Measurements from ENCODE around the gene ADAMTS14.

Gene ADAMTS14

DNA sequence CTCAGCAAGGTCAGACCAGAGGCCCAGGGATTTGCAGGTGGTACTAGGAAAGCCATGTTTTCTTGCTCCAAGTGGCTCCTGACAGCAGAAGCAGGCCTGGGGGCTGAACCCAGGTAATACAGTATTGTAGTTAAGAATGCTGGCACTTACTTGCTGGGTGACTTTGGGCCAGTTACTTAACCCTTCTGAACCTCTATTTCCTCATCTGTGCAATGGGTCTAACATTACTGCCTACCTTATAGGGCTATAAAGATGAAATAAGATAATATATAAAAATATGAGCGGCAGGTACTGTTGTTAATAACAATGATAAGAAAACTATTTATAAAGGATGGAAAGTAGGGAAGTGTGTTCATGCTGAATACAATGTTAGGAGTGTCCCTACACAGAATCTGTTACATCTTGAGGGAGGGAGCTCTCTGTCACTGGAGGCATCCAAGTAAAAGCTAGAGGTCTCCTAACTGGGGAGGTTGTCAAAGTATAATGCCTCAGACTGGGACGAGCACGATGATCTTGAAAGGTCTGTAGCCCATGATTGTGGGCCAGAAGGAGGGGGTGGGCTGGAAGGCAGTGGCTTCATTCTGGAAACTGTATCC, 26.9 kb downstream of the ADAMTS14 start:
- DNase-seq (ENCODE audit: insufficient read length, low spot score) (no peak), FAIRE-seq (no peak)
- TF ChIP-seq POLR2AphosphoS5 (IDR thresholded peaks at IDR 0.05; ENCODE audit: low read depth, low read length): no peak
- TF ChIP-seq POLR2A (IDR thresholded peaks at IDR 0.05; ENCODE audit: low read depth, low read length): no peak

GRCh38 chr10:70699659-70700174, 27.4 kb downstream of the ADAMTS14 start:
- FAIRE-seq: no peak
- no peak for TF ChIP-seq PAX5 (IDR thresholded peaks at IDR 0.05; ENCODE audit: insufficient read depth, low read length, severe bottlenecking)
- no peak for TF ChIP-seq TAF1 (IDR thresholded peaks at IDR 0.05; ENCODE audit: low read depth, low read length)
- TF ChIP-seq SPI1 (IDR thresholded peaks at IDR 0.05; ENCODE audit: low read depth, low read length): no peak
- TF ChIP-seq POLR2A (IDR thresholded peaks at IDR 0.05; ENCODE audit: low read depth, low read length): no peak
- no peak for TF ChIP-seq POU2F2 (IDR thresholded peaks at IDR 0.05; ENCODE audit: low read depth, low read length)
- TF ChIP-seq POLR2AphosphoS5 (IDR thresholded peaks at IDR 0.05; ENCODE audit: low read depth, low read length): no peak
- DNase-seq (ENCODE audit: insufficient read length, low spot score): no peak

GRCh38 chr10:70702190-70702763, 30.0 kb downstream of the ADAMTS14 start:
- FAIRE-seq: no peak

DNA sequence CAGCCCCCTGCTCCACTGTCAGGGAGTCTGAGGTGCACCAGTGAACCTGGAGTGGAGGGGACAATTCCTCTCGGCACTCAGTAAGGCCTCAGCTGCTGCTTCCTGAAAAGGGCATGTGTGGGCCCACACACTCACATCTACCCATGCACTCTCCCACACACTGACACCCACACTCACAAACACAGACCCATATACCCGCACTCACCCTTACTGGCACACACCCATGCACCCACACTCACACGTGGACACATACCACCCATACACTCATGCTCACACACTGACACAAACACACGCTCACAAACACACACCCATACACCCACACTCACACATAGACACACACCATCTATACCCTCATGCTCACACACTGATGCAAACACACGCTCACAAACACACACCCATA, 31.9 kb downstream of the ADAMTS14 start:
- TF ChIP-seq POU2F2 (IDR thresholded peaks at IDR 0.05; ENCODE audit: low read depth, low read length): no peak
- peak; percentile 59 for FAIRE-seq
- no peak for DNase-seq (ENCODE audit: insufficient read length, low spot score)

More at GRCh38 chr10:70702190-70702763, 30.0 kb downstream of the ADAMTS14 start:
- TF ChIP-seq POLR2A (IDR thresholded peaks at IDR 0.05; ENCODE audit: low read depth, low read length): no peak
- no peak for TF ChIP-seq POLR2AphosphoS5 (IDR thresholded peaks at IDR 0.05; ENCODE audit: low read depth, low read length)
- TF ChIP-seq POU2F2 (IDR thresholded peaks at IDR 0.05; ENCODE audit: low read depth, low read length): no peak
- no peak for TF ChIP-seq TAF1 (IDR thresholded peaks at IDR 0.05; ENCODE audit: low read depth, low read length)
- TF ChIP-seq PAX5 (IDR thresholded peaks at IDR 0.05; ENCODE audit: insufficient read depth, low read length, severe bottlenecking): no peak
- TF ChIP-seq SPI1 (IDR thresholded peaks at IDR 0.05; ENCODE audit: low read depth, low read length): no peak
- DNase-seq (ENCODE audit: insufficient read length, low spot score): no peak

GRCh38 chr10:70705121-70705861, 33.0 kb downstream of the ADAMTS14 start:
- TF ChIP-seq TAF1 (IDR thresholded peaks at IDR 0.05; ENCODE audit: low read depth, low read length) (no peak), SPI1 (IDR thresholded peaks at IDR 0.05; ENCODE audit: low read depth, low read length) (no peak), POLR2A (IDR thresholded peaks at IDR 0.05; ENCODE audit: low read depth, low read length) (no peak), POLR2AphosphoS5 (IDR thresholded peaks at IDR 0.05; ENCODE audit: low read depth, low read length) (no peak), POU2F2 (IDR thresholded peaks at IDR 0.05; ENCODE audit: low read depth, low read length) (no peak), PAX5 (IDR thresholded peaks at IDR 0.05; ENCODE audit: insufficient read depth, low read length, severe bottlenecking) (no peak)
- no peak for FAIRE-seq

DNA sequence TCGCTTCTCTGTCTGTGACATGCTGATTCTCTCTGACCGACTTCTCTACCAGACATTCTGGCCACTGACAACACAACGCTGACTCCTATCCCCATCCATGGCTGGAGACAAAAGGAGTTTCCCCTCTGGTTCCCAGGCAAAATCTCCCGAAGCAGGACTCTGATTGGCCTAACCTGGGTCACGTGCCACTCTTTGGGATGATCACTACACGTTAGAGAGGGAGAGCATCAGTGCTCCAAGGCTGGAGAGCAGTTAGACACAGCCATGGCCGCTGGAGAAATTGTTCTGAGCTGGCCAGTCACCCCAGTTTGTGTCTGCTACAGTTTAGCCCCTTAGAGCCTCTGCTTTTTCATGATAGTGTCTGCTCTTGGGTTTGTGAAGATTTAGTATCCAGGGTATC, 38.9 kb downstream of the ADAMTS14 start:
- no peak for FAIRE-seq
- no peak for DNase-seq (ENCODE audit: insufficient read length, low spot score)
- TF ChIP-seq POLR2A (IDR thresholded peaks at IDR 0.05; ENCODE audit: low read depth, low read length) (no peak), SPI1 (IDR thresholded peaks at IDR 0.05; ENCODE audit: low read depth, low read length) (no peak)

More at GRCh38 chr10:70705121-70705861, 33.0 kb downstream of the ADAMTS14 start:
- DNase-seq (ENCODE audit: insufficient read length, low spot score): no peak

GRCh38 chr10:70711911-70712310, 39.6 kb downstream of the ADAMTS14 start:
- DNase-seq (ENCODE audit: insufficient read length, low spot score): no peak
- FAIRE-seq: no peak
- TF ChIP-seq POLR2AphosphoS5 (IDR thresholded peaks at IDR 0.05; ENCODE audit: low read depth, low read length): no peak
- TF ChIP-seq POLR2A (IDR thresholded peaks at IDR 0.05; ENCODE audit: low read depth, low read length): no peak
- TF ChIP-seq PAX5 (IDR thresholded peaks at IDR 0.05; ENCODE audit: insufficient read depth, low read length, severe bottlenecking): no peak
- no peak for TF ChIP-seq SPI1 (IDR thresholded peaks at IDR 0.05; ENCODE audit: low read depth, low read length)
- no peak for TF ChIP-seq TAF1 (IDR thresholded peaks at IDR 0.05; ENCODE audit: low read depth, low read length)
- no peak for TF ChIP-seq POU2F2 (IDR thresholded peaks at IDR 0.05; ENCODE audit: low read depth, low read length)

DNA sequence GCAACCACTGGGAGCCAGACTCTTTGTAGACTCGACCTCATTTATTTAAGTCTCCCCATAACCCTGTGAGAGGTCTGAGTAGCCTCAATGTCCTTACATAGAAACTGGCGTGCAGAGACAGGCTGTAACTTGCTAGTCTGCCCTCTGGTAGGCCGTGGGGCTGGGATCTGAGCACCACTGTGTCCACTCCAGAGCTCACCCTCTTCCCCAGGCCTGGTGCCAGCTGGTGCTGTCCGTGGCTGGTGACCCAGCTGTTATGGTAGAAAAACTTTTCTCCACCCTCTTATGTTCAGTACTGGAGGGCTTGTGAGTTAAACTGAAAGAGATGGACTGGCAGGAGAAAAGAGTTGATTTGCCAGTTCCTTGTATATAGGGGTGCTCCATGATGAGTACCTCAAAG, 41.9 kb downstream of the ADAMTS14 start:
- FAIRE-seq: no peak
- DNase-seq (ENCODE audit: insufficient read length, low spot score): no peak
- TF ChIP-seq PAX5 (IDR thresholded peaks at IDR 0.05; ENCODE audit: insufficient read depth, low read length, severe bottlenecking): no peak

DNA sequence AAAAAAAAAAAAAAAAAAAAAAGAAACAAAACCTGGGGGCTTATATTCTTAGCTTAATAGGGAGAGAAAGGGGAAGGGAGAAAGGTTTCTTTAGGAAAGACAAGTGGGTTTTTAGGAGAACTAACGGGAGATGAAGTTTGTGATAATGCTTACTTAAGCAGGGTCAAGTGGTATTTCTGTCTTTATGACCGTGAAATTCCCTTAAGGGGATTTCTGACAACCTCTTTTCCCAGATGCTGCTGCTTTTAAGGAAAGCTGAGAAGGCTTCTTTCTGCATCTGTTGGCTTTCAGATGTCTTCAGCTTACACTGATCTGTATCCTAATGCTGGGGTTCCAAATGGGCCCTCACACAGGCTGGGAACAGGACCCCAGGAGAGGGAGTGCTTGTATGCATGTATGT, 42.6 kb downstream of the ADAMTS14 start:
- DNase-seq (ENCODE audit: insufficient read length, low spot score) (no peak), FAIRE-seq (no peak)
- no peak for TF ChIP-seq POLR2A (IDR thresholded peaks at IDR 0.05; ENCODE audit: low read depth, low read length)
- no peak for TF ChIP-seq SPI1 (IDR thresholded peaks at IDR 0.05; ENCODE audit: low read depth, low read length)
- TF ChIP-seq POU2F2 (IDR thresholded peaks at IDR 0.05; ENCODE audit: low read depth, low read length): no peak
- no peak for TF ChIP-seq POLR2AphosphoS5 (IDR thresholded peaks at IDR 0.05; ENCODE audit: low read depth, low read length)
- no peak for TF ChIP-seq PAX5 (IDR thresholded peaks at IDR 0.05; ENCODE audit: insufficient read depth, low read length, severe bottlenecking)
- TF ChIP-seq TAF1 (IDR thresholded peaks at IDR 0.05; ENCODE audit: low read depth, low read length): no peak

Data from GM12891 (cell line).